ENCODE measurements around the gene MYO1D. TPM values are rescaled to one million over a fixed set of nuclear protein-coding genes. Genes with fewer than 3 reads are reported as not detected.

The MYO1D gene
- total and polyA plus RNA-seq, 4 donors: 22.0 to 75.8 (median 61.4) TPM

- Histone ChIP-seq H3K36me3 (ENCODE audit: control insufficient read depth in 4 of 4, insufficient read depth in 4 of 4, low read length in 4 of 4) (peaks cover 0 to 2% (median 0%) of the 10 kb centered on the region in 4 donors), H3K9ac (ENCODE audit: insufficient read depth in 1 of 2, low read length in 2 of 2) (no peak overlapping the region), H3K27ac (ENCODE audit: low read depth in 1 of 2, low read length in 1 of 2) (no peak overlapping the region), H3K4me3 (no peak overlapping the region), H3K4me1 (ENCODE audit: control insufficient read depth in 5 of 5, insufficient read depth in 5 of 5, low read length in 5 of 5) (no peaks in the 10 kb centered on the region), H3K27me3 (ENCODE audit: control insufficient read depth in 3 of 3, insufficient read depth in 3 of 3, low read length in 2 of 3) (no peaks in the 10 kb centered on the region), H3K9me3 (ENCODE audit: control insufficient read depth in 4 of 4, insufficient read depth in 3 of 4, low read length in 3 of 4) (no peaks in the 10 kb centered on the region)
- WGBS, 2 donors: 82% methylated on average over 1 of the region's 1 CpG
- TF ChIP-seq, protein P1, sequence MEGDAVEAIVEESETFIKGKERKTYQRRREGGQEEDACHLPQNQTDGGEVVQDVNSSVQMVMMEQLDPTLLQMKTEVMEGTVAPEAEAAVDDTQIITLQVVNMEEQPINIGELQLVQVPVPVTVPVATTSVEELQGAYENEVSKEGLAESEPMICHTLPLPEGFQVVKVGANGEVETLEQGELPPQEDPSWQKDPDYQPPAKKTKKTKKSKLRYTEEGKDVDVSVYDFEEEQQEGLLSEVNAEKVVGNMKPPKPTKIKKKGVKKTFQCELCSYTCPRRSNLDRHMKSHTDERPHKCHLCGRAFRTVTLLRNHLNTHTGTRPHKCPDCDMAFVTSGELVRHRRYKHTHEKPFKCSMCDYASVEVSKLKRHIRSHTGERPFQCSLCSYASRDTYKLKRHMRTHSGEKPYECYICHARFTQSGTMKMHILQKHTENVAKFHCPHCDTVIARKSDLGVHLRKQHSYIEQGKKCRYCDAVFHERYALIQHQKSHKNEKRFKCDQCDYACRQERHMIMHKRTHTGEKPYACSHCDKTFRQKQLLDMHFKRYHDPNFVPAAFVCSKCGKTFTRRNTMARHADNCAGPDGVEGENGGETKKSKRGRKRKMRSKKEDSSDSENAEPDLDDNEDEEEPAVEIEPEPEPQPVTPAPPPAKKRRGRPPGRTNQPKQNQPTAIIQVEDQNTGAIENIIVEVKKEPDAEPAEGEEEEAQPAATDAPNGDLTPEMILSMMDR (IDR thresholded peaks at IDR 0.05; ENCODE audit: control extremely low read depth, extremely low read depth): no peak
- DNase-seq: no peak
- no peak for ATAC-seq (ENCODE audit: insufficient read depth, low FRiP score)
These were observed 283.9 kb downstream of the MYO1D start for GRCh38 chr17:32593003-32593402.

DNA sequence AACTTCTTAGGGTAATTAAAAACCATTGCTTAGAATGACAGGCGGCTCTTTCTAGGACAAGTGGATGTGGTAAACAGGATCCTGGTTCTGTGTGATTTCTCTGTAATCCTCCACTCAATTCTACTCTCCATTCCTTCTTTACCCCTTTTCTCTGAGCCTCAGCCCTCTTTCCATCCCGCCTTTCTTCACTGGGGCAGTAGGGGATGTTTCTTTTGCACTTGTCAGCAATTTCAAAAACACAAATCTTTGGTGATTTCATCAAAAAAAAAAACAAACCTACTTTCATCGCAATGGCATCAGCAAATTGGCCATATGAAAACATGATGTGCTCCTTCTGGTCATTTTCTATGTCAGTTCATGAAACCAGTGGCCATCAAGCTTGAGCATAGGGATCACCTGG lies 285.5 kb downstream of the MYO1D start:
- Histone ChIP-seq H3K27me3 (ENCODE audit: control insufficient read depth in 3 of 3, insufficient read depth in 3 of 3, low read length in 2 of 3) (no peaks in the 10 kb centered on the region), H3K9ac (ENCODE audit: insufficient read depth in 1 of 2, low read length in 2 of 2) (no peak overlapping the region), H3K4me1 (ENCODE audit: control insufficient read depth in 5 of 5, insufficient read depth in 5 of 5, low read length in 5 of 5) (no peaks in the 10 kb centered on the region), H3K4me3 (no peak overlapping the region), H3K9me3 (ENCODE audit: control insufficient read depth in 4 of 4, insufficient read depth in 3 of 4, low read length in 3 of 4) (no peaks in the 10 kb centered on the region), H3K27ac (ENCODE audit: low read depth in 1 of 2, low read length in 1 of 2) (no peak overlapping the region), H3K36me3 (ENCODE audit: control insufficient read depth in 4 of 4, insufficient read depth in 4 of 4, low read length in 4 of 4) (peaks cover 0 to 2% (median 0%) of the 10 kb centered on the region in 4 donors)
- ATAC-seq (ENCODE audit: insufficient read depth, low FRiP score) (no peak), DNase-seq (no peak)
- TF ChIP-seq, protein P1 (IDR thresholded peaks at IDR 0.05; ENCODE audit: control extremely low read depth, extremely low read depth): no peak
- 94 to 95% methylated on average over 3 of the region's 3 CpGs for WGBS, 2 donors

- TF ChIP-seq, protein P1 (IDR thresholded peaks at IDR 0.05; ENCODE audit: control extremely low read depth, extremely low read depth): no peak
- WGBS, 2 donors: 92 to 95% methylated on average over 4 of the region's 4 CpGs
These were observed 285.9 kb downstream of the MYO1D start for GRCh38 chr17:32590974-32591373.

GRCh38 chr17:32588982-32589381 lies 287.9 kb downstream of the MYO1D start:
- H3K36me3 ChIP-seq (ENCODE audit: control insufficient read depth in 4 of 4, insufficient read depth in 4 of 4, low read length in 4 of 4): no peaks in the 10 kb centered on the region
- WGBS, 2 donors: 87 to 90% methylated on average over 6 of the region's 6 CpGs
- no peaks in the 10 kb centered on the region for H3K27me3 ChIP-seq (ENCODE audit: control insufficient read depth in 3 of 3, insufficient read depth in 3 of 3, low read length in 2 of 3)
- no peak for DNase-seq
- H3K4me3 ChIP-seq: no peak overlapping the region
- TF ChIP-seq, protein P1 (IDR thresholded peaks at IDR 0.05; ENCODE audit: control extremely low read depth, extremely low read depth): no peak
- no peak for ATAC-seq (ENCODE audit: insufficient read depth, low FRiP score)
- H3K4me1 ChIP-seq (ENCODE audit: control insufficient read depth in 5 of 5, insufficient read depth in 5 of 5, low read length in 5 of 5): no peaks in the 10 kb centered on the region
- H3K9ac ChIP-seq (ENCODE audit: insufficient read depth in 1 of 2, low read length in 2 of 2): no peak overlapping the region
- no peaks in the 10 kb centered on the region for H3K9me3 ChIP-seq (ENCODE audit: control insufficient read depth in 4 of 4, insufficient read depth in 3 of 4, low read length in 3 of 4)
- H3K27ac ChIP-seq (ENCODE audit: low read depth in 1 of 2, low read length in 1 of 2): no peak overlapping the region

More at GRCh38 chr17:32590974-32591373, 285.9 kb downstream of the MYO1D start:
- no peak for ATAC-seq (ENCODE audit: insufficient read depth, low FRiP score)
- H3K9me3 ChIP-seq (ENCODE audit: control insufficient read depth in 4 of 4, insufficient read depth in 3 of 4, low read length in 3 of 4): no peaks in the 10 kb centered on the region
- H3K27ac ChIP-seq (ENCODE audit: low read depth in 1 of 2, low read length in 1 of 2): no peak overlapping the region
- no peak for DNase-seq
- H3K36me3 ChIP-seq (ENCODE audit: control insufficient read depth in 4 of 4, insufficient read depth in 4 of 4, low read length in 4 of 4): no peaks in the 10 kb centered on the region
- H3K4me3 ChIP-seq: no peak overlapping the region
- H3K4me1 ChIP-seq (ENCODE audit: control insufficient read depth in 5 of 5, insufficient read depth in 5 of 5, low read length in 5 of 5): no peaks in the 10 kb centered on the region
- H3K9ac ChIP-seq (ENCODE audit: insufficient read depth in 1 of 2, low read length in 2 of 2): no peak overlapping the region
- H3K27me3 ChIP-seq (ENCODE audit: control insufficient read depth in 3 of 3, insufficient read depth in 3 of 3, low read length in 2 of 3): no peaks in the 10 kb centered on the region
